Fibroblast of lung (primary cell): ENCODE results near the gene ADAM15.

Experiments used
- CTCF ChIP-seq, 2 donors: IDR thresholded peaks in 1 of 2; conservative IDR thresholded peaks in 1 of 2; 1 replicate in 1 of 2; 2 replicates in 1 of 2; pipeline ENCODE4 v1.5.1; 2011 to 2012; ENCODE audit warnings: low read length in 2 of 2, control low read depth in 1 of 2, inconsistent platforms in 1 of 2, low read depth in 1 of 2, mild to moderate bottlenecking in 1 of 2
- EZH2 ChIP-seq: IDR thresholded peaks from 2 replicates; pipeline ENCODE4 v1.5.1; 2012; ENCODE audit warnings: low read length, control low read depth, mild to moderate bottlenecking; ENCODE audit errors: missing control alignments

DNA sequence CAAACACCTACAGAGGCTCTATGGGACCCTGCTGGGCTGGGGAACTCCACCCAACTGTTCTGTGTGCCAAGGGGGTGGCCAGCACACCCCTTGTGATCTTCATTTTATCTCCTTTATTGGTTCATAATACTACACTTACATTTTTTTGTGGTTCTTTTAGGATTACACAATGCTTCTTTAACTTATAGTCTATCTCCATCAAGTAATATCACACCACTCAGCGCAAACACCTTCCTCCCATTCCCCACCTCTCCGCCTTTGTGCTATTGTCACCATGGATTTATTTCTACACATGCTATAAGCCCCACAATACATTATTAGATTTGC is 43.5 kb downstream of the ADAM15 start:
- TF ChIP-seq CTCF (conservative IDR thresholded peaks at IDR 0.05 in 1 of 2, IDR thresholded peaks at IDR 0.05 in 1 of 2; ENCODE audit: low read depth in 1 of 2, low read length in 2 of 2) = no peak
- TF ChIP-seq EZH2 = no peak
